ENCODE results near the gene FAM124B. TPM values are rescaled to one million over a fixed set of nuclear protein-coding genes. Genes with fewer than 3 reads are reported as not detected.

The FAM124B gene
- total RNA-seq, 1 experiment from 2014 or later = not detected

GRCh38 chr2:224334726-224335125, 67.2 kb downstream of the FAM124B start:
- intact Hi-C loops (cut with micrococcal nuclease; ENCODE audit: unreplicated experiment) = no loop called here
- Histone ChIP-seq H3K9me3 (no peaks in the 10 kb centered on the region), H3K4me1 (no peaks in the 10 kb centered on the region), H3K27me3 (replicated peaks; ENCODE audit: control insufficient read depth, insufficient read depth, low read length) (no peaks in the 10 kb centered on the region), H3K4me3 (ENCODE audit: low read depth, low read length) (no peak overlapping the region), H3K36me3 (ENCODE audit: control insufficient read depth, insufficient read depth, low read length) (no peaks in the 10 kb centered on the region)
- BruUV-seq (replicated peaks) = no TSS peak
- H3K4me3 Mint-ChIP-seq (ENCODE audit: unreplicated experiment) = no peak overlapping the region
- POLR2A ChIA-PET = no interaction called here
- H3K36me3 Mint-ChIP-seq (ENCODE audit: insufficient read depth, unreplicated experiment) = no peaks in the 10 kb centered on the region
- CTCF ChIA-PET = no interaction called here
- DNase-seq = no peak
- peaks cover 7% of the 10 kb centered on the region for H3K27me3 Mint-ChIP-seq (ENCODE audit: insufficient read depth, unreplicated experiment)
- H3K27ac Mint-ChIP-seq (ENCODE audit: unreplicated experiment) = no peak overlapping the region
- no peaks in the 10 kb centered on the region for H3K9me3 Mint-ChIP-seq (ENCODE audit: unreplicated experiment)
- H3K4me1 Mint-ChIP-seq (ENCODE audit: low read depth, unreplicated experiment) = no peaks in the 10 kb centered on the region
- TF ChIP-seq, protein P1, sequence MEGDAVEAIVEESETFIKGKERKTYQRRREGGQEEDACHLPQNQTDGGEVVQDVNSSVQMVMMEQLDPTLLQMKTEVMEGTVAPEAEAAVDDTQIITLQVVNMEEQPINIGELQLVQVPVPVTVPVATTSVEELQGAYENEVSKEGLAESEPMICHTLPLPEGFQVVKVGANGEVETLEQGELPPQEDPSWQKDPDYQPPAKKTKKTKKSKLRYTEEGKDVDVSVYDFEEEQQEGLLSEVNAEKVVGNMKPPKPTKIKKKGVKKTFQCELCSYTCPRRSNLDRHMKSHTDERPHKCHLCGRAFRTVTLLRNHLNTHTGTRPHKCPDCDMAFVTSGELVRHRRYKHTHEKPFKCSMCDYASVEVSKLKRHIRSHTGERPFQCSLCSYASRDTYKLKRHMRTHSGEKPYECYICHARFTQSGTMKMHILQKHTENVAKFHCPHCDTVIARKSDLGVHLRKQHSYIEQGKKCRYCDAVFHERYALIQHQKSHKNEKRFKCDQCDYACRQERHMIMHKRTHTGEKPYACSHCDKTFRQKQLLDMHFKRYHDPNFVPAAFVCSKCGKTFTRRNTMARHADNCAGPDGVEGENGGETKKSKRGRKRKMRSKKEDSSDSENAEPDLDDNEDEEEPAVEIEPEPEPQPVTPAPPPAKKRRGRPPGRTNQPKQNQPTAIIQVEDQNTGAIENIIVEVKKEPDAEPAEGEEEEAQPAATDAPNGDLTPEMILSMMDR (IDR thresholded peaks at IDR 0.05; ENCODE audit: insufficient read depth in 1 of 2, low read depth in 1 of 2, low read length in 1 of 2, severe bottlenecking in 1 of 2, unreplicated experiment in 1 of 2) = no peak

GRCh38 chr2:224333726-224334482, 68.0 kb downstream of the FAM124B start:
- no peak overlapping the region for H3K27ac Mint-ChIP-seq (ENCODE audit: unreplicated experiment)
- DNase-seq = no peak
- no peaks in the 10 kb centered on the region for H3K36me3 Mint-ChIP-seq (ENCODE audit: insufficient read depth, unreplicated experiment)
- Histone ChIP-seq H3K36me3 (ENCODE audit: control insufficient read depth, insufficient read depth, low read length) (no peaks in the 10 kb centered on the region), H3K9me3 (no peaks in the 10 kb centered on the region), H3K4me1 (no peaks in the 10 kb centered on the region), H3K27me3 (replicated peaks; ENCODE audit: control insufficient read depth, insufficient read depth, low read length) (no peaks in the 10 kb centered on the region), H3K4me3 (ENCODE audit: low read depth, low read length) (no peak overlapping the region)
- H3K9me3 Mint-ChIP-seq (ENCODE audit: unreplicated experiment) = no peaks in the 10 kb centered on the region
- intact Hi-C loops (cut with micrococcal nuclease; ENCODE audit: unreplicated experiment) = no loop called here
- peaks cover 7% of the 10 kb centered on the region for H3K27me3 Mint-ChIP-seq (ENCODE audit: insufficient read depth, unreplicated experiment)
- TF ChIP-seq, protein P1 (IDR thresholded peaks at IDR 0.05; ENCODE audit: insufficient read depth in 1 of 2, low read depth in 1 of 2, low read length in 1 of 2, severe bottlenecking in 1 of 2, unreplicated experiment in 1 of 2) = no peak
- no TSS peak for BruUV-seq (replicated peaks)
- ChIA-PET POLR2A (no interaction called here), CTCF (no interaction called here)
- H3K4me1 Mint-ChIP-seq (ENCODE audit: low read depth, unreplicated experiment) = peaks cover 1% of the 10 kb centered on the region
- no peak overlapping the region for H3K4me3 Mint-ChIP-seq (ENCODE audit: unreplicated experiment)

DNA sequence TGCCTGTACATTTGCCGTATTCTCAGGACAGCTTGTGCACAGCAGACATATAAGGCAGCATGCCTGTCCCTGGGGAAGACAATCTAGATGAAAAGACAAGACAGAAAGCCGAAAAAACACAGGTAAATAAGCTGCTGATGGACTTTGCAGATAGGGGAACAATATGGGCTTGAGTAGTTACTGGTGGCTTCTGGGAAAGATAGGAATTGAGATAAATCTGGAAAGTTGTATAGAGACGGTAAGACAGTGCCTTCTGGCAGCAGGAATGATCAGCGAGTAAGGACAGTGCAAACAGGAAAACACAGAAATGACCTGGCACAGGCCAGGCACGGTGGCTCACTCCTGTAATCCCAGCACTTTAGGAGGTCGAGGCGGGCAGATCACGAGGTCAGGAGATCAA, 70.2 kb downstream of the FAM124B start:
- peaks cover 20% of the 10 kb centered on the region for H3K27me3 Mint-ChIP-seq (ENCODE audit: insufficient read depth, unreplicated experiment)
- no peak for DNase-seq
- no peaks in the 10 kb centered on the region for H3K9me3 Mint-ChIP-seq (ENCODE audit: unreplicated experiment)
- no TSS peak for BruUV-seq (replicated peaks)
- TF ChIP-seq, protein P1 (IDR thresholded peaks at IDR 0.05; ENCODE audit: insufficient read depth in 1 of 2, low read depth in 1 of 2, low read length in 1 of 2, severe bottlenecking in 1 of 2, unreplicated experiment in 1 of 2) = no peak
- H3K27me3 ChIP-seq (replicated peaks; ENCODE audit: control insufficient read depth, insufficient read depth, low read length) = no peaks in the 10 kb centered on the region
- H3K36me3 Mint-ChIP-seq (ENCODE audit: insufficient read depth, unreplicated experiment) = no peaks in the 10 kb centered on the region
- H3K27ac Mint-ChIP-seq (ENCODE audit: unreplicated experiment) = no peak overlapping the region
- H3K4me3 Mint-ChIP-seq (ENCODE audit: unreplicated experiment) = no peak overlapping the region
- H3K36me3 ChIP-seq (ENCODE audit: control insufficient read depth, insufficient read depth, low read length) = no peaks in the 10 kb centered on the region
- H3K4me1 ChIP-seq = 0 out of 2 replicates have a peak, but pooled peaks cover 4% of the 10 kb centered on the region
- intact Hi-C loops (cut with micrococcal nuclease; ENCODE audit: unreplicated experiment) = no loop called here
- H3K9me3 ChIP-seq = no peaks in the 10 kb centered on the region
- POLR2A ChIA-PET = no interaction called here
- CTCF ChIA-PET = no interaction called here
- H3K4me3 ChIP-seq (ENCODE audit: low read depth, low read length) = no peak overlapping the region
- H3K4me1 Mint-ChIP-seq (ENCODE audit: low read depth, unreplicated experiment) = peaks cover 7% of the 10 kb centered on the region
